Smooth muscle cell of the brain vasculature (primary cell): ENCODE results near the gene NDP.

Experiments used
- DNase-seq: peaks from one replicate; pipeline ENCODE4 v3.0.0-alpha.2; 2012; ENCODE audit warnings: low read depth, low spot score

The NDP gene

GRCh38 chrX:43973249-43974099 is at the start of gene NDP:
Gene NDP, minus strand, starts transcription at chrX:43973390. Its CDS starts 14,745 bp downstream, at chrX:43958645.
- DNase-seq: no peak

GRCh38 chrX:44022964-44023363 is 49.8 kb upstream of the NDP start:
- DNase-seq: no peak

GRCh38 chrX:44020693-44021092 is 47.5 kb upstream of the NDP start:
- DNase-seq: no peak

- DNase-seq: no peak
Observed at GRCh38 chrX:44019911-44020310, 46.7 kb upstream of the NDP start.

- DNase-seq: no peak
Observed at GRCh38 chrX:44017676-44018075, 44.5 kb upstream of the NDP start.

GRCh38 chrX:44016906-44017305 is 43.7 kb upstream of the NDP start:
- no peak for DNase-seq

- no peak for DNase-seq
Observed at GRCh38 chrX:44012484-44013096, 39.4 kb upstream of the NDP start.

- DNase-seq: no peak
Observed at GRCh38 chrX:44011506-44011905, 38.3 kb upstream of the NDP start.

- DNase-seq: no peak
Observed at GRCh38 chrX:44010626-44011025, 37.4 kb upstream of the NDP start.

GRCh38 chrX:44006081-44006480 is 32.9 kb upstream of the NDP start:
- no peak for DNase-seq

GRCh38 chrX:44003975-44004374 is 30.8 kb upstream of the NDP start:
- DNase-seq: no peak

GRCh38 chrX:44002567-44002966 is 29.4 kb upstream of the NDP start:
- no peak for DNase-seq

- DNase-seq: no peak
Observed at GRCh38 chrX:43998374-43998773, 25.2 kb upstream of the NDP start.

- DNase-seq: no peak
Observed at GRCh38 chrX:43996491-43996890, 23.3 kb upstream of the NDP start.

- DNase-seq: no peak
Observed at GRCh38 chrX:43986083-43986482, 12.9 kb upstream of the NDP start.

- DNase-seq: no peak
Observed at GRCh38 chrX:43985511-43985910, 12.3 kb upstream of the NDP start.

GRCh38 chrX:43978226-43978625 is 5.0 kb upstream of the NDP start:
- DNase-seq: no peak

GRCh38 chrX:43976205-43976604 is 3.0 kb upstream of the NDP start:
- DNase-seq: no peak

GRCh38 chrX:43975796-43976195 is 2.6 kb upstream of the NDP start:
- DNase-seq: no peak

GRCh38 chrX:43974741-43975465 is 1.7 kb upstream of the NDP start:
- no peak for DNase-seq

GRCh38 chrX:43974100-43974475 is 898 bp upstream of the NDP start:
- DNase-seq: no peak
